HCT116 (cell line): ENCODE data around the gene TICAM2. TPM values are rescaled to one million over a fixed set of nuclear protein-coding genes. Genes with fewer than 3 reads are reported as not detected.

Experiments used
- ATAC-seq: fragments of 200-7000 bp; cut with Tn5 transposase; 2 replicates; pipeline ENCODE4 v1.9.1; 2020; ENCODE audit warnings: mild to moderate bottlenecking, moderate library complexity
- BruUV-seq: library from RNA; stranded (reverse); fragments of 400-500 nt; replicated peaks from 2 replicates; lab custom pipeline; 2021; lab: Mats Ljungman, UMichigan
- CTCF ChIA-PET: fragments of 300-600 bp; sonication (Branson Sonifier 250); formaldehyde crosslinking; loops from one replicate; lab custom pipeline; 2021; ENCODE audit warnings: antibody characterized with exemption; lab: Charles Lee
- POLR2A ChIA-PET: fragments of 300-600, 350-600 bp; sonication (Branson Sonifier 250); formaldehyde crosslinking; loops from one replicate; lab custom pipeline; 2021; ENCODE audit warnings: antibody characterized with exemption; lab: Charles Lee
- RAD21 ChIA-PET, 2 experiments: fragments of 300-600 bp; sonication (Branson Sonifier 250); formaldehyde crosslinking; loops; one replicate each; lab custom pipeline; 2023; ENCODE audit warnings: low total read pairs in 2 of 2; ENCODE audit not compliant: uncharacterized antibody in 2 of 2, unreplicated experiment in 2 of 2, low non-redundant PET in 1 of 2; lab: Charles Lee
- DNase-seq: peaks from one replicate; pipeline ENCODE4 v3.0.0-alpha.2; 2010; ENCODE audit warnings: low read depth, low spot score
- H2AFZ ChIP-seq: fragments of 200-600 bp; shearing (Covaris generic), sonication (generic); 2 replicates; pipeline ENCODE4 v1.6.1; 2017; ENCODE audit warnings: low read depth, mixed run types, mixed read lengths, antibody characterized with exemption, low read length; ENCODE audit not compliant: poor library complexity, severe bottlenecking
- H3K27ac ChIP-seq: 2 replicates; pipeline ENCODE4 v1.5.1; 2012; ENCODE audit warnings: low read depth, low read length
- H3K27me3 ChIP-seq: fragments of 200-600 bp; sonication (generic); 2 replicates; pipeline ENCODE4 v1.6.1; 2016; ENCODE audit warnings: mixed run types, low read length, mixed read lengths; ENCODE audit not compliant: insufficient read depth
- H3K36me3 ChIP-seq, 2 experiments: fragments of 200-500 bp in 1 of 2; fragments of 200-600 bp in 1 of 2; sonication (Bioruptor generic) in 1 of 2; sonication (generic) in 1 of 2; 2 replicates each; pipeline versions ENCODE4 v1.5.1 to v1.6.1; 2014 to 2016; ENCODE audit warnings: low read length in 2 of 2, inconsistent platforms in 1 of 2, mixed read lengths in 1 of 2, mixed run types in 1 of 2; ENCODE audit not compliant: insufficient read depth in 2 of 2, control insufficient read depth in 1 of 2
- H3K4me1 ChIP-seq, 2 experiments: fragments of 200-600 bp in 1 of 2; sonication (generic) in 1 of 2; 2 replicates each; pipeline versions ENCODE4 v1.5.1 to v1.6.1; 2012 to 2017; ENCODE audit warnings: low read length in 2 of 2, inconsistent platforms in 1 of 2, mild to moderate bottlenecking in 1 of 2, mixed read lengths in 1 of 2, mixed run types in 1 of 2, moderate library complexity in 1 of 2; ENCODE audit not compliant: insufficient read depth in 2 of 2, control insufficient read depth in 1 of 2
- H3K4me2 ChIP-seq: fragments of 200-600 bp; sonication (generic); 2 replicates; pipeline ENCODE4 v1.6.1; 2017; ENCODE audit warnings: mixed run types, low read length, mixed read lengths
- H3K4me3 ChIP-seq, 2 experiments: fragments of 200-600 bp in 1 of 2; sonication (generic) in 1 of 2; replicated peaks in 1 of 2; 2 replicates each; pipeline ENCODE4 v1.5.1; 2011 to 2016; ENCODE audit warnings: low read length in 2 of 2, control low read depth in 1 of 2, low read depth in 1 of 2, mild to moderate bottlenecking in 1 of 2, mixed read lengths in 1 of 2, mixed run types in 1 of 2
- H3K79me2 ChIP-seq: fragments of 200-600 bp; sonication (generic); 2 replicates; pipeline ENCODE4 v1.6.1; 2017; ENCODE audit warnings: mild to moderate bottlenecking, mixed run types, low read length, moderate library complexity, mixed read lengths; ENCODE audit not compliant: insufficient read depth
- H3K9ac ChIP-seq: fragments of 200-600 bp; sonication (generic); 2 replicates; pipeline ENCODE4 v1.6.1; 2016; ENCODE audit warnings: low read length, mixed read lengths
- H3K9me2 ChIP-seq: fragments of 200-600 bp; sonication (generic), shearing (Covaris generic); 2 replicates; pipeline ENCODE4 v1.6.1; 2017; ENCODE audit warnings: mixed run types, mild to moderate bottlenecking, moderate library complexity; ENCODE audit not compliant: insufficient read depth
- H3K9me3 ChIP-seq, 2 experiments: fragments of 200-500 bp in 1 of 2; fragments of 200-600 bp in 1 of 2; sonication (Bioruptor generic) in 1 of 2; sonication (generic) in 1 of 2; 2 replicates each; pipeline ENCODE4 v1.6.1; 2014 to 2017; ENCODE audit warnings: low read length in 2 of 2, mixed read lengths in 2 of 2, inconsistent platforms in 1 of 2, low read depth in 1 of 2, mild to moderate bottlenecking in 1 of 2, mixed run types in 1 of 2, moderate library complexity in 1 of 2; ENCODE audit not compliant: control insufficient read depth in 1 of 2, insufficient read depth in 1 of 2
- H4K20me1 ChIP-seq: fragments of 200-600 bp; sonication (generic), shearing (Covaris generic); 2 replicates; pipeline ENCODE4 v1.6.1; 2017; ENCODE audit warnings: mixed run types, mild to moderate bottlenecking, moderate library complexity; ENCODE audit not compliant: insufficient read depth
- CBX3 ChIP-seq: IDR thresholded peaks from 2 replicates; pipeline ENCODE4 v1.6.1; 2012; ENCODE audit warnings: low read depth
- CEBPB ChIP-seq: IDR thresholded peaks from 2 replicates; pipeline ENCODE4 v1.6.1; 2012; ENCODE audit warnings: low read depth
- EGR1 ChIP-seq: IDR thresholded peaks from 2 replicates; pipeline ENCODE4 v1.6.1; 2012; ENCODE audit warnings: low read depth
- EZH2 ChIP-seq: fragments of 200-600 bp; sonication (generic); IDR thresholded peaks from 2 replicates; pipeline ENCODE4 v1.6.1; 2017; ENCODE audit warnings: antibody characterized with exemption, mixed run types
- JUND ChIP-seq: IDR thresholded peaks from 2 replicates; pipeline ENCODE4 v1.6.1; 2012
- RAD21 ChIP-seq: IDR thresholded peaks from 2 replicates; pipeline ENCODE4 v1.6.1; 2012; ENCODE audit warnings: low read depth, mild to moderate bottlenecking
- SRF ChIP-seq: IDR thresholded peaks from 2 replicates; pipeline ENCODE4 v1.6.1; 2012; ENCODE audit warnings: low read depth
- ZNF274 ChIP-seq: fragments of 200-500 bp; sonication (Bioruptor generic); IDR thresholded peaks from 2 replicates; pipeline ENCODE4 v1.6.1; 2014; ENCODE audit warnings: mild to moderate bottlenecking, low read depth, low read length, inconsistent platforms
- intact Hi-C: fragments of 100-400 bp; cut with micrococcal nuclease; formaldehyde crosslinking; loops from 2 replicates; pipeline ENCODE4 v1.10.0; 2022
- total RNA-seq: library from RNA; stranded (reverse); gene quantifications from one replicate; pipeline ENCODE4 v1.2.1, GENCODE V29; 2021; ENCODE audit not compliant: unreplicated experiment
- TF ChIP-seq, protein P1 (sequence below), 3 experiments: fragments of 200-600 bp in 1 of 3; sonication (generic) in 1 of 3; IDR thresholded peaks in 2 of 3; conservative IDR thresholded peaks in 1 of 3; 2 replicates each; pipeline ENCODE4 v1.5.1; 2012 to 2017; ENCODE audit warnings: low read depth in 2 of 3, low read length in 2 of 3, antibody characterized with exemption in 1 of 3, borderline replicate concordance in 1 of 3, control low read depth in 1 of 3, mild to moderate bottlenecking in 1 of 3, mixed read lengths in 1 of 3, mixed run types in 1 of 3, moderate library complexity in 1 of 3; ENCODE audit not compliant: insufficient read depth in 1 of 3
- TF ChIP-seq, protein P2 (sequence below): IDR thresholded peaks from 2 replicates; pipeline ENCODE4 v1.6.1; 2012

TICAM2 gene
- total RNA-seq, 1 experiment from 2014 or later, result 2.9 TPM

DNA sequence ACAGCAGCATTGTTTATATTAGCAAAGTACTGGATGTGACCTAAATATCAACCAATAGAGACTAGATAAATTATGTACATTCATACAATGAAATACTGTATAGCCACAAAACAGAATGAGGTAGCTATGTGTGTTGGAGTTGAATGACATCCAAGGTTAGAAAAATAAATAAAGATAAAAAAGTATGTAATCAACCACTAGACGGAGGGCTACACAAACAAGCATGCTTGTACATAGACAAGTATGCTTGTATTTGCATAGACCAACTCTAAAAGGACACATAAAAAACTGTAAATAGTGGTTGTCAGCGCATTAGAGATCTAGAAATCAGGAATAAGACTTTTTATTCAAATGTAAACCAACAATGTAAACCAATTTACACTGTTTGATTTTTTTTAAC lies 60.7 kb downstream of the TICAM2 start:
- POLR2A ChIA-PET, result no interaction called here

DNA sequence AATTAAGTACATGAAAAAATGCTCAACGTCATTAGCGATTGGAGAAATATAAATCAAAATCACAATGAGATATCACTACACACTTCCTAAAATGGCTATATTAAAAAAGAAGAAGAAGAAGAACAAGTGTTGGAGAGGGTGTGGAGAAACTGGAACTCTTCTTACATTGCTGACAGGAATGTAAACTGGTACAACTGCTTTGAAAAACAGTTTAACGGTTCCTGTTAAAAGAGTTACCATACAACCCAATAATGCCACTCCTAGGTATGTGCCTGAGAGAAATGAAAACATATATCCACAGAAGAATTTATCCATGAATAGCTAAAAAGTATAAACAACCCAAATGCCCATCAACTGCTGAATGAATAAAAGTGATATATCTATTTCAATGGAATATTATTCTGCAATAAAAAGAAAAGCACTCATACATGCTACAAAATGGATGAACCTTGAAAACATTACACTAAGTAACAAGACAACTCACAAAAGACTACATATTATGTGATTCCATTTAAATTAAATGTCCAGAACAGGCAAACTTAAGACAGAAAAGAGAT lies 66.7 kb downstream of the TICAM2 start:
- Histone ChIP-seq H3K9me2 (no peaks in the 10 kb centered on the region), H3K79me2 (peaks cover 100% of the 10 kb centered on the region), H3K9ac (no peak overlapping the region), H3K9me3 (no peaks in the 10 kb centered on the region), H3K36me3 (peaks cover 16 to 42% of the 10 kb centered on the region in 2 experiments), H3K4me1 (peaks cover 0 to 34% of the 10 kb centered on the region in 2 experiments; a peak in 2 of 4 replicates), H4K20me1 (peaks cover 34% of the 10 kb centered on the region; the same call in 1 of the 2 replicates), H3K27me3 (no peaks in the 10 kb centered on the region), H3K4me3 (no peak overlapping the region), H3K27ac (no peak overlapping the region), H3K4me2 (no peak overlapping the region), H2AFZ (no peak overlapping the region)
- ChIA-PET CTCF (no interaction called here), POLR2A (no interaction called here), RAD21 (no interaction called here)
- TF ChIP-seq, protein P1, sequence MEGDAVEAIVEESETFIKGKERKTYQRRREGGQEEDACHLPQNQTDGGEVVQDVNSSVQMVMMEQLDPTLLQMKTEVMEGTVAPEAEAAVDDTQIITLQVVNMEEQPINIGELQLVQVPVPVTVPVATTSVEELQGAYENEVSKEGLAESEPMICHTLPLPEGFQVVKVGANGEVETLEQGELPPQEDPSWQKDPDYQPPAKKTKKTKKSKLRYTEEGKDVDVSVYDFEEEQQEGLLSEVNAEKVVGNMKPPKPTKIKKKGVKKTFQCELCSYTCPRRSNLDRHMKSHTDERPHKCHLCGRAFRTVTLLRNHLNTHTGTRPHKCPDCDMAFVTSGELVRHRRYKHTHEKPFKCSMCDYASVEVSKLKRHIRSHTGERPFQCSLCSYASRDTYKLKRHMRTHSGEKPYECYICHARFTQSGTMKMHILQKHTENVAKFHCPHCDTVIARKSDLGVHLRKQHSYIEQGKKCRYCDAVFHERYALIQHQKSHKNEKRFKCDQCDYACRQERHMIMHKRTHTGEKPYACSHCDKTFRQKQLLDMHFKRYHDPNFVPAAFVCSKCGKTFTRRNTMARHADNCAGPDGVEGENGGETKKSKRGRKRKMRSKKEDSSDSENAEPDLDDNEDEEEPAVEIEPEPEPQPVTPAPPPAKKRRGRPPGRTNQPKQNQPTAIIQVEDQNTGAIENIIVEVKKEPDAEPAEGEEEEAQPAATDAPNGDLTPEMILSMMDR (IDR thresholded peaks at IDR 0.05 in 2 of 3, conservative IDR thresholded peaks at IDR 0.05 in 1 of 3; ENCODE audit: borderline replicate concordance in 1 of 3, insufficient read depth in 1 of 3, low read depth in 2 of 3, low read length in 2 of 3), result no peak
- TF ChIP-seq SRF (no peak), EZH2 (no peak), CEBPB (no peak), ZNF274 (no peak), CBX3 (no peak), EGR1 (no peak)
- TF ChIP-seq, protein P2, sequence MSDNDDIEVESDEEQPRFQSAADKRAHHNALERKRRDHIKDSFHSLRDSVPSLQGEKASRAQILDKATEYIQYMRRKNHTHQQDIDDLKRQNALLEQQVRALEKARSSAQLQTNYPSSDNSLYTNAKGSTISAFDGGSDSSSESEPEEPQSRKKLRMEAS, result no peak
- intact Hi-C loops, result no loop called here
- no TSS peak for BruUV-seq
- no peak for ATAC-seq
- DNase-seq, result no peak

More for the DNA sequence above, 60.7 kb downstream of the TICAM2 start:
- ChIA-PET CTCF (no interaction called here), RAD21 (no interaction called here)
- H3K36me3 ChIP-seq, result peaks cover 26 to 65% of the 10 kb centered on the region in 2 experiments
- no peak for TF ChIP-seq EZH2
- no peak for TF ChIP-seq RAD21
- no peak for TF ChIP-seq JUND
- no peak overlapping the region for H3K27ac ChIP-seq
- H3K4me2 ChIP-seq, result peak overlapping the region; percentile 85
- H3K79me2 ChIP-seq, result peaks cover 79% of the 10 kb centered on the region
- no peak overlapping the region for H3K9ac ChIP-seq
- H3K9me2 ChIP-seq, result no peaks in the 10 kb centered on the region
- no peaks in the 10 kb centered on the region for H3K27me3 ChIP-seq
- peaks cover 12% of the 10 kb centered on the region; the same call in 1 of the 2 replicates for H4K20me1 ChIP-seq
- no TSS peak for BruUV-seq
- H3K9me3 ChIP-seq, result peaks cover 0 to 5% of the 10 kb centered on the region in 2 experiments; a peak in 1 of 4 replicates
- intact Hi-C loops, result no loop called here
- H3K4me1 ChIP-seq, result peaks cover 0 to 32% of the 10 kb centered on the region in 2 experiments; a peak in 3 of 4 replicates
- ATAC-seq, result no peak
- no peak overlapping the region for H3K4me3 ChIP-seq
- no peak for DNase-seq
- H2AFZ ChIP-seq, result no peak overlapping the region
